Measurements from ENCODE around the gene KRT10.

GRCh38 chr17:40791111-40791510 lies 31.3 kb downstream of the KRT10 start:
- TF ChIP-seq CTCF (IDR thresholded peaks at IDR 0.05) (no peak), EZH2 (IDR thresholded peaks at IDR 0.05; ENCODE audit: borderline replicate concordance, insufficient read depth, low read depth, low read length, poor library complexity, severe bottlenecking) (no peak)

All from B cell (primary cell).